Dermis blood vessel endothelial cell (primary cell): ENCODE results near the gene TUBB4A. TPM values are rescaled to one million over a fixed set of nuclear protein-coding genes. Genes with fewer than 3 reads are reported as not detected.
"Not testable (repeated sequence)": the region's sequence is repeated elsewhere in the genome, so short reads cannot be mapped to it uniquely, and the experiment has no call there.

ENCODE experiments used
- DNase-seq: peaks from one replicate; pipeline ENCODE4 v3.0.0; 2010
- total RNA-seq: library from RNA; depleted of rRNA; stranded (reverse); fragments of >200 nt; gene quantifications from 2 replicates; pipeline ENCODE4 v1.2.3, GENCODE V29; 2014

The TUBB4A gene
- total RNA-seq, 1 donor from 2014 or later: not detected

DNA sequence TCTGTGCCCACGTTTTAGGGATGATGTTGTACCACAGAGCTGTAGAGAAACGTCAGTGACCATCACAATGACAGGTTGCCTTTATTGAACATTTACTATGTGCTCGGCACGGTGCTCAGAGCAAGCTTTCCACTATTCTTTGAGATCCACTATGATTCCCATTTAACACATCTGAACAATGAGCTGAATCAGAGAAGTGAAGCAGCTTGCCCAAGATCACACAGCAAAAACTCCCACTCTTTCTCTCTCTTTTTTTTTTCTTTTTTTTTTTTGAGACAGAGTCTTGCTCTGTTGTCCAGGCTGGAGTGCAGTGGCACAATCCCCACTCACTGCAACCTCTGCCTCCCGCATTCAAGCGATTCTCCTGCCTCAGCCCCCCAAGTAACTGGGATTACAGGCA lies 20.6 kb upstream of the TUBB4A start:
- DNase-seq: no peak

- DNase-seq: no peak
Measured at GRCh38 chr19:6521718-6522646, 19.9 kb upstream of the TUBB4A start.

GRCh38 chr19:6519289-6519688 lies 17.2 kb upstream of the TUBB4A start:
- DNase-seq: peak; percentile 50

DNA sequence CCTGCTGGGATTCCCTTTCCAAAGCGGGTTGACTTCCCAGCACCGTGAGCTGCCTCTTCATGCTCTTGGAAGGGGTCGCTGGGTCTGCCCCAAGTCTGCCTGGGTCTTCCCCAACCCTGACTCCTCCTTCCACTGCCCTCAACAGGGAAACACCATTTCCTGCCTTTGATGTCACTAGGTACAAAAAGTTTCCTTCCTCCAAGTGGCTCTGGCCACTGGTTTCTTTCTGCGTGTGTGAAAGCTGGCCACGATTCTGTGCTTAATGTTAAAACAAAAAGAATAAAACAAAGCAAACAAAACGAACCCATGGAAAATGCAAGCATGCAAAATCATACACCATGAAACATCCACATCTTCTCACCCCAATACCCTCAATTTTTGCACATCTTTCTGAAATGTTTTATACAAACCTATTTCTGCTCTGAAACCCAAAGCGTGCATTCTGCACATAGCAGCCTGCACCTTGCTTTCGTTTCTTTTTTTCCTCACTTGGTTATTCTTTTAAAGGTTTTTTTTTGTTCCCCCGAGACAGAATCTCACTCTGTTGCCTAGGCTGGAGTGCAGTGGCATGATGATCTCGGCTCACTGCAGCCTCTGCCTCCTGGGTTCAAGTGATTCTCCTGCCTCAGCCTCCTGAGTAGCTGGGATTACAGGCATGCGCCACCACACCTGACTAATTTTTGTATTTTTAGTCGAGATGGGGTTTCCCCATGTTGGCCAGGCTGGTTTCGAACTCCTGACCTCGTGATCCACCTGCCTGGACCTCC lies 16.2 kb upstream of the TUBB4A start:
- peak; percentile 28 for DNase-seq

DNA sequence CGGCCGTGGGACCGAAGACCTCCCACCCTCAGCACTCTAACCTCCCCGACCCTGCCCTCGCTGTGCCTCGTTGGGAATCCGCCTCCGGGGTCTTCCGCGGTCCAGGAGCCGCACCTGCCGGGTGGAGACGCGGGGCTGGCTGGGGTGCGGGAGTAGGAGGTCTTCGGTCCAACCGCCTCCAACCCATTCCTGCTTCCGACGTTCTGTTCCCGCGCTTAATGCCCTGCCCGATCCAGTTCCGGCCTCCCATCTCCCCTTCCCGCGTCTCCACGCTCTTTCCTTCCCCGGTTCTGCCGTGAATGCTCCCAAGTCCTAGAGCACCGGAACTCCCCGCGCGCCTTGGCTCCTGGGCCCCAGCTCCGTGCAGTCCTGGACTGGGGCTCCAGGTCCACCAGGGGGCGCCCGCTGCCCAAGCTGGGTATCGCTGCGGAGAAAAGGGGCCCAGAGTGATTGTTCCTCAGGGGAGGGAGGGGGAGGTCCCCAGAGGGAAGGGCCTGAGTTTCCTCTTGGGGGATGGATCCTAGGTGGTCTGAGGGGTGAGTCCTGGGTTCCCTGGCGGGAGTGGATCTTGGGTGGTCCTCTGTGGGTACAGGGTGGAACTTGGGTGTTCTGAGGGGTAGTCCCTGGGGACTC lies 14.7 kb upstream of the TUBB4A start:
- peak; percentile 92 for DNase-seq

DNA sequence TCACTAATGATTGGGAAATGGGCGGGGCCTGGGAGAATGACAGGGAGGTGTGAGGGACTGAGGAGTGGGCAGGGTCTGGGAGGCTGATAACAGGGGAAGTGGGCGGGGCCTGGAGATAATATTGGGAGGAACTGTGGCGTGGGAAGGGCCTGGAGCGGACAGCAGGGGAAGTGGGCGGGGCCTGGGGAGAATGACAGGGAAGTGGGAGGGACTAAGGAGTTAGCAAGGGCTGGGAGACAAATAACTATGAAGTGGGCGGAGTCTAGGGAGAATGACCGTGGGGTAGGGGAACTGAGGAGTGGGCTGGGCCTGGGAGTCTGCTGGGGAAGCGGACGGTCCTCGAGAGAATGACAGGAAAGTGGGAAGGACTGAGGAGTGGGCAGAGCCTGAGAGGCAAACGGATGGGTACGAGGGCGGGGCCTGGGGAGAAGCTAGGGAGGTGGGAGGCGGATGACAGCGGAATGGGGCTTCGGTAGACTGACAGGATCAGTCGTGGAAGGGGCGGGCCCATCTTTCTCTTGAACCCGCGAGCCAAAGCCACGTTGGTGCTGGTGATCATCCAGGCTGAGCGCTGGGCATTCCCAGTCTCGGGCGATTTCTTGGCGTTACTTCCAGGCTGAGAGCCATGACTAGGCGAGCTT lies 14.0 kb upstream of the TUBB4A start:
- peak; percentile 97 for DNase-seq

GRCh38 chr19:6514926-6515544 lies 12.9 kb upstream of the TUBB4A start:
- DNase-seq: no peak

GRCh38 chr19:6514089-6514488 lies 12.0 kb upstream of the TUBB4A start:
- DNase-seq: no peak

DNA sequence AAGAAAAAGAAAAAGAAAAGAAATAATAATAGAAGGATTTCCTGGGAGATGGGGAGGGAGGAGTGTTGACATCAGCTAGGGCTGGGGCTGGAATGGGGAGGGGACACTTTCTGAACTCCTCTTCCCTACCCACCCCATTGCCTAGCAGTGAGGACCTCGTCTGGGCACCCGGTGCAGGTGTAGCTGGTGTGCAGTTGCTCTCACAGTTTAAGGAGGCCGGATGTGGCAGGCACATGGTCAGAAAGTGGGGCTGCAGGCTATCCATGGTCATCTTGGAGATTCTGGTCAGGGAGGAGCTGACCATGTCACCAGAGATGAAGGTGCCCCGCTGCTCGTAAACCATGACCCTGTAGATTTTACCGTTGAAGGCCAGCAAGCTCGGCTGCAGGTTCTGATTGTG lies 8.5 kb upstream of the TUBB4A start:
- DNase-seq: no peak

- no peak for DNase-seq
Measured at GRCh38 chr19:6509118-6509971, 7.2 kb upstream of the TUBB4A start.

- DNase-seq: not testable (repeated sequence)
Measured at GRCh38 chr19:6508028-6508771, 6.1 kb upstream of the TUBB4A start.

- DNase-seq: no peak
Measured at GRCh38 chr19:6503407-6504201, 1.5 kb upstream of the TUBB4A start.

GRCh38 chr19:6500837-6501739 lies 1.0 kb downstream of the TUBB4A start:
- no peak for DNase-seq

- no peak for DNase-seq
Measured at GRCh38 chr19:6499052-6499790, 2.9 kb downstream of the TUBB4A start.

- DNase-seq: no peak
Measured at GRCh38 chr19:6498294-6499036, 3.6 kb downstream of the TUBB4A start.

DNA sequence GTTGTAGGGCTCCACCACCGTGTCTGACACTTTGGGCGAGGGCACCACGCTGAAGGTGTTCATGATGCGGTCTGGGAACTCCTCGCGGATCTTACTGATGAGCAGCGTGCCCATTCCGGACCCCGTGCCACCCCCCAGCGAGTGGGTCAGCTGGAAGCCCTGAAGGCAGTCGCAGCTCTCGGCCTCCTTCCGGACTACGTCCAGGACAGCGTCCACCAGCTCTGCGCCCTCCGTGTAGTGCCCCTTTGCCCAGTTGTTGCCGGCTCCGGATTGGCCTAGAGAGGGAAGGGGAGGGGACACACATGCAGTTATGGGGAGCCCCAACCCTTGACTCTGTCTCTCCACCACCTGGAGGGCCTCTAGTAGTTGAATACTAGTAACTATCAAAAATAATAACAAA lies 6.2 kb downstream of the TUBB4A start:
- no peak for DNase-seq

DNA sequence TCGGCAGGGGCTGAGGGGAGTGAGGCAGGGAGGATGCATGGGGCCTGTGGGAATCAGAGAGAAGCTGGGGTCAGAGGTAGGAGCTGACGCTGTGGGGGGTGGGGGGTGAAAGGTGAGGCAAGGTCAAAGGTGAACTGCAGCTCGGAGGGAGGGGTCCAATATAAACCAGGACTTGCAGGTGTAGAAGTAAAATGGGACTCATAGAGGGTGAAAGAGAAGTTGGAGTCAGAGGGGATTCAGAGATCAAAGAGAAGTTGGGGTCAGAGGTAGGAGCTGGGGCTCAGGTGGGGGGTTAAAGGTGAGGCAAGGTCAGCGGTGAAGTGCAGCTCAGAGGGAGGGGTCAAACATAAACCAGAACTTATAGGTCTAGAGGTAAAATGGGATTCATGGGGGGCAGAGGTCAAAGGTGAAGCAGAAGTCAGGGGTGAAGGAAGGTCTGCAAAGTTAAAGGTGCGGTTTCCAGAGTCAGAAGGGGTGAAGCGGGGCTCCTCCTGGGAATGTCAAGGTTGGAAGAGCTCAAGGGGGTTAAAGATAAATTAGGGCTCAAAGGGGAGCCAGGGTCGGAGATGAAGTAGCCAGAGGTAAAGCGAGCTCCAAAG lies 7.6 kb downstream of the TUBB4A start:
- DNase-seq: no peak
